Ascending aorta (tissue), 2 donors: ENCODE measurements around the gene HHAT. TPM values are rescaled to one million over a fixed set of nuclear protein-coding genes. Genes with fewer than 3 reads are reported as not detected.

Experiments used
- DNase-seq, 2 donors: peaks; one replicate each; pipeline ENCODE4 v3.0.0-alpha.2; 2019; ENCODE audit warnings: low spot score in 2 of 2
- H3K27ac ChIP-seq, 2 donors: fragments of 200-600 bp; sonication (generic); one replicate each; pipeline ENCODE4 v1.5.1; 2016 to 2017; ENCODE audit warnings: mild to moderate bottlenecking in 1 of 2
- H3K27me3 ChIP-seq: fragments of 200-600 bp; sonication (generic); one replicate; pipeline ENCODE4 v1.5.1; 2017
- H3K36me3 ChIP-seq, 2 donors: fragments of 200-600 bp; sonication (generic); one replicate each; pipeline ENCODE4 v1.5.1; 2016
- H3K4me1 ChIP-seq, 2 donors: fragments of 200-600 bp; sonication (generic); one replicate each; pipeline ENCODE4 v1.5.1; 2016 to 2017; ENCODE audit warnings: mild to moderate bottlenecking in 1 of 2
- H3K4me3 ChIP-seq, 2 donors: fragments of 200-600 bp; sonication (generic); one replicate each; pipeline ENCODE4 v1.5.1; 2016 to 2017; ENCODE audit warnings: mild to moderate bottlenecking in 1 of 2
- H3K9me3 ChIP-seq, 2 donors: fragments of 200-600 bp; sonication (generic); one replicate each; pipeline ENCODE4 v1.5.1; 2016
- CTCF ChIP-seq, 3 experiments: fragments of 200-600 bp in 2 of 3; fragments of 450-650 bp in 1 of 3; sonication (generic) in 2 of 3; IDR thresholded peaks; one replicate each; pipeline ENCODE4 v1.5.1; 2016 to 2019; ENCODE audit warnings: antibody characterized with exemption in 3 of 3, mild to moderate bottlenecking in 1 of 3, moderate library complexity in 1 of 3
- intact Hi-C: fragments of 100-400 bp; cut with DNase I; formaldehyde crosslinking; loops from one replicate; pipeline ENCODE4 v1.15.1; 2023
- total RNA-seq: library from RNA; depleted of rRNA; stranded (reverse); fragments of >200 nt; gene quantifications from one replicate; pipeline ENCODE4 v1.1.0, GENCODE V29; 2016

Gene HHAT
- total RNA-seq, 1 donor from 2014 or later: 1.2 TPM

GRCh38 chr1:210475321-210475720, 146.6 kb downstream of the HHAT start:
- no peaks in the 10 kb centered on the region for H3K4me1 ChIP-seq
- H3K4me3 ChIP-seq: no peak overlapping the region
- no peak overlapping the region for H3K27ac ChIP-seq
- DNase-seq: no peak
- no peaks in the 10 kb centered on the region for H3K36me3 ChIP-seq
- no peaks in the 10 kb centered on the region for H3K27me3 ChIP-seq
- intact Hi-C loops: no loop called here
- TF ChIP-seq CTCF (IDR thresholded peaks at IDR 0.05): no peak
- H3K9me3 ChIP-seq: no peaks in the 10 kb centered on the region

GRCh38 chr1:210475806-210476205, 147.1 kb downstream of the HHAT start:
- Histone ChIP-seq H3K4me3 (no peak overlapping the region), H3K9me3 (no peaks in the 10 kb centered on the region), H3K27ac (no peak overlapping the region), H3K4me1 (no peaks in the 10 kb centered on the region), H3K27me3 (no peaks in the 10 kb centered on the region), H3K36me3 (no peaks in the 10 kb centered on the region)
- no peak for TF ChIP-seq CTCF (IDR thresholded peaks at IDR 0.05)
- no peak for DNase-seq
- intact Hi-C loops: no loop called here

GRCh38 chr1:210476730-210477129, 148.0 kb downstream of the HHAT start:
- Histone ChIP-seq H3K4me1 (no peaks in the 10 kb centered on the region), H3K36me3 (no peaks in the 10 kb centered on the region), H3K27ac (no peak overlapping the region), H3K4me3 (no peak overlapping the region), H3K9me3 (no peaks in the 10 kb centered on the region), H3K27me3 (no peaks in the 10 kb centered on the region)
- intact Hi-C loops: no loop called here
- no peak for DNase-seq
- TF ChIP-seq CTCF (IDR thresholded peaks at IDR 0.05): no peak

DNA sequence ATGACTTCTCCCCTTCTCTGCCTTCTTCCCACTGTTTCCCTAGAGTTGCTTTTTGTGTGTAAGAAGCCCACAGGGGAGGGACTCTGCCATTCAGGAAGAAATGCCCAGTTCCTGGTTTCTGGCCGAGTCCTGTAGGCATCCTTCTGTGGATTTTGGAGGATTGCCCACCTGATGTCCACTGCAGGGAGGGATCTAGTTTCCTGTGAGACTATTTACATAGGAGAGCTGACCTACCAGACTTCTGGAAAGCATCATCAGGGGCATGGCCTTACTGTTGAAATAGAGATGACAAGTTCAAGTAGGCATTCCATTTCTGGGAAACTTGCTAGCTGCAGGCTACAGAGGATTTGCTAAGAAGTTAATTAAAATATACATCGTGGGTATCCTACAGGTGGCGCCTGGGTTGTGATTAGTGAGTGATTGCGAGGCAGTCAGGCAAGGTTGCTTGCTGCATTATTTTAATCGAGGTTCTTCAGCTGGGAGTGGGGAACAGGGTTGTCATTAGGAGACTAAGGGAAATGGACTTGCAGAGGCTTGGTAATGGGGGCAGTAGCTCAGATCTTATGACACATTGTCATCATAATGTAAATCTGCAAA, 148.7 kb downstream of the HHAT start:
- no peaks in the 10 kb centered on the region for H3K27me3 ChIP-seq
- H3K27ac ChIP-seq: no peak overlapping the region
- H3K9me3 ChIP-seq: no peaks in the 10 kb centered on the region
- H3K36me3 ChIP-seq: no peaks in the 10 kb centered on the region
- intact Hi-C loops: no loop called here
- H3K4me3 ChIP-seq: no peak overlapping the region
- H3K4me1 ChIP-seq: no peaks in the 10 kb centered on the region
- no peak for DNase-seq
- TF ChIP-seq CTCF (IDR thresholded peaks at IDR 0.05): no peak

- no peaks in the 10 kb centered on the region for H3K36me3 ChIP-seq
- no peak for TF ChIP-seq CTCF (IDR thresholded peaks at IDR 0.05)
- H3K4me1 ChIP-seq: no peaks in the 10 kb centered on the region
- intact Hi-C loops: no loop called here
- H3K27me3 ChIP-seq: no peaks in the 10 kb centered on the region
- H3K9me3 ChIP-seq: no peaks in the 10 kb centered on the region
- H3K4me3 ChIP-seq: no peak overlapping the region
- DNase-seq: no peak
- H3K27ac ChIP-seq: no peak overlapping the region
Measured at GRCh38 chr1:210478820-210479219, 150.1 kb downstream of the HHAT start.

GRCh38 chr1:210482491-210482890, 153.8 kb downstream of the HHAT start:
- Histone ChIP-seq H3K36me3 (no peaks in the 10 kb centered on the region), H3K27ac (no peak overlapping the region), H3K4me3 (no peak overlapping the region), H3K4me1 (no peaks in the 10 kb centered on the region), H3K27me3 (no peaks in the 10 kb centered on the region), H3K9me3 (no peaks in the 10 kb centered on the region)
- DNase-seq: no peak
- intact Hi-C loops: no loop called here
- TF ChIP-seq CTCF (IDR thresholded peaks at IDR 0.05): no peak
